ENCODE results near the gene SCAANT1. TPM values are rescaled to one million over a fixed set of nuclear protein-coding genes. Genes with fewer than 3 reads are reported as not detected.

Gene SCAANT1
- total RNA-seq, 1 donor from 2014 or later = not detected

- no peak for TF ChIP-seq CTCF (IDR thresholded peaks at IDR 0.05; ENCODE audit: unreplicated experiment)
- DNase-seq (ENCODE audit: low spot score) = no peak
Observed at GRCh38 chr3:63872135-63872924, 39.9 kb downstream of the SCAANT1 start.

GRCh38 chr3:63870615-63871005 is 41.6 kb downstream of the SCAANT1 start:
- Mint-ChIP-seq H3K4me1 (ENCODE audit: unreplicated experiment) (peaks cover 10% of the 10 kb centered on the region), H3K4me3 (ENCODE audit: unreplicated experiment) (no peak overlapping the region), H3K9me3 (ENCODE audit: unreplicated experiment) (no peaks in the 10 kb centered on the region), H3K27ac (ENCODE audit: unreplicated experiment) (peak overlapping the region; percentile 44), H3K36me3 (ENCODE audit: low read depth, unreplicated experiment) (no peaks in the 10 kb centered on the region), H3K27me3 (ENCODE audit: unreplicated experiment) (no peaks in the 10 kb centered on the region)
- TF ChIP-seq CTCF (IDR thresholded peaks at IDR 0.05; ENCODE audit: unreplicated experiment) = no peak
- DNase-seq (ENCODE audit: low spot score) = no peak

More at GRCh38 chr3:63872135-63872924, 39.9 kb downstream of the SCAANT1 start:
- Mint-ChIP-seq H3K27me3 (ENCODE audit: unreplicated experiment) (no peaks in the 10 kb centered on the region), H3K4me3 (ENCODE audit: unreplicated experiment) (no peak overlapping the region), H3K9me3 (ENCODE audit: unreplicated experiment) (no peaks in the 10 kb centered on the region), H3K4me1 (ENCODE audit: unreplicated experiment) (peaks cover 10% of the 10 kb centered on the region), H3K36me3 (ENCODE audit: low read depth, unreplicated experiment) (no peaks in the 10 kb centered on the region), H3K27ac (ENCODE audit: unreplicated experiment) (no peak overlapping the region)

GRCh38 chr3:63869940-63870614 is 42.1 kb downstream of the SCAANT1 start:
- Mint-ChIP-seq H3K9me3 (ENCODE audit: unreplicated experiment) (no peaks in the 10 kb centered on the region), H3K27me3 (ENCODE audit: unreplicated experiment) (peaks cover under 1% of the 10 kb centered on the region), H3K4me1 (ENCODE audit: unreplicated experiment) (peaks cover 14% of the 10 kb centered on the region), H3K27ac (ENCODE audit: unreplicated experiment) (no peak overlapping the region), H3K36me3 (ENCODE audit: low read depth, unreplicated experiment) (peaks cover under 1% of the 10 kb centered on the region), H3K4me3 (ENCODE audit: unreplicated experiment) (no peak overlapping the region)
- no peak for TF ChIP-seq CTCF (IDR thresholded peaks at IDR 0.05; ENCODE audit: unreplicated experiment)
- DNase-seq (ENCODE audit: low spot score) = no peak

GRCh38 chr3:63867225-63867624 is 45.0 kb downstream of the SCAANT1 start:
- Mint-ChIP-seq H3K4me3 (ENCODE audit: unreplicated experiment) (peak overlapping the region; percentile 32), H3K27me3 (ENCODE audit: unreplicated experiment) (peaks cover 12% of the 10 kb centered on the region), H3K4me1 (ENCODE audit: unreplicated experiment) (peaks cover 31% of the 10 kb centered on the region), H3K27ac (ENCODE audit: unreplicated experiment) (no peak overlapping the region), H3K36me3 (ENCODE audit: low read depth, unreplicated experiment) (peaks cover 14% of the 10 kb centered on the region), H3K9me3 (ENCODE audit: unreplicated experiment) (no peaks in the 10 kb centered on the region)
- no peak for TF ChIP-seq CTCF (IDR thresholded peaks at IDR 0.05; ENCODE audit: unreplicated experiment)
- no peak for DNase-seq (ENCODE audit: low spot score)

GRCh38 chr3:63864965-63865327 is 47.2 kb downstream of the SCAANT1 start:
- H3K9me3 Mint-ChIP-seq (ENCODE audit: unreplicated experiment) = no peaks in the 10 kb centered on the region
- peaks cover 14% of the 10 kb centered on the region for H3K36me3 Mint-ChIP-seq (ENCODE audit: low read depth, unreplicated experiment)
- peak overlapping the region; percentile 94 for H3K4me3 Mint-ChIP-seq (ENCODE audit: unreplicated experiment)
- H3K27ac Mint-ChIP-seq (ENCODE audit: unreplicated experiment) = peak overlapping the region; percentile 91
- peaks cover 31% of the 10 kb centered on the region for H3K4me1 Mint-ChIP-seq (ENCODE audit: unreplicated experiment)
- peaks cover 12% of the 10 kb centered on the region for H3K27me3 Mint-ChIP-seq (ENCODE audit: unreplicated experiment)
- DNase-seq (ENCODE audit: low spot score) = no peak
- no peak for TF ChIP-seq CTCF (IDR thresholded peaks at IDR 0.05; ENCODE audit: unreplicated experiment)

All from endothelial cell (in vitro differentiated cells).